WTC11 (cell line): ENCODE measurements around the gene REPIN1. TPM values are rescaled to one million over a fixed set of nuclear protein-coding genes. Genes with fewer than 3 reads are reported as not detected.

Experiments used
- ATAC-seq: fragments of 200-7000 bp; cut with Tn5 transposase; 2 replicates; pipeline ENCODE4 v1.10.0; 2021; ENCODE audit warnings: mild to moderate bottlenecking, moderate library complexity
- CTCF ChIA-PET: fragments of 300-600 bp; sonication (Branson Sonifier 250); formaldehyde crosslinking; loops from one replicate; lab custom pipeline; 2021; ENCODE audit warnings: antibody characterized with exemption; lab: Charles Lee
- POLR2A ChIA-PET: fragments of 350-600 bp; sonication (Branson Sonifier 250); formaldehyde crosslinking; loops from one replicate; lab custom pipeline; 2021; ENCODE audit warnings: antibody characterized with exemption; lab: Charles Lee
- DNase-seq: peaks from one replicate; pipeline ENCODE4 v3.0.0; 2021; ENCODE audit warnings: low spot score
- H3K27ac Mint-ChIP-seq: 2 replicates; pipeline ENCODE4 v1.8.0; 2021; ENCODE audit warnings: mixed read lengths
- H3K27me3 Mint-ChIP-seq: 2 replicates; pipeline ENCODE4 v1.8.0; 2021; ENCODE audit warnings: low read depth, mild to moderate bottlenecking, moderate library complexity, mixed read lengths
- H3K36me3 Mint-ChIP-seq: 2 replicates; pipeline ENCODE4 v1.8.0; 2021; ENCODE audit warnings: mixed read lengths
- H3K4me1 Mint-ChIP-seq: 2 replicates; pipeline ENCODE4 v1.8.0; 2022; ENCODE audit warnings: mixed read lengths
- H3K4me3 Mint-ChIP-seq: 2 replicates; pipeline ENCODE4 v1.8.0; 2021; ENCODE audit warnings: mild to moderate bottlenecking, moderate library complexity, mixed read lengths
- H3K9me3 Mint-ChIP-seq: 2 replicates; pipeline ENCODE4 v1.8.0; 2021; ENCODE audit warnings: mixed read lengths
- ARID4B ChIP-seq: sonication (generic); formaldehyde crosslinking; IDR thresholded peaks from 2 replicates; pipeline ENCODE4 v1.8.0; 2023; ENCODE audit warnings: missing genetic modification reagents, mild to moderate bottlenecking, borderline replicate concordance
- CBFB ChIP-seq: sonication (generic); formaldehyde crosslinking; IDR thresholded peaks from 2 replicates; pipeline ENCODE4 v1.8.1; 2022; ENCODE audit warnings: mild to moderate bottlenecking, low read depth, missing genetic modification reagents
- CTCF ChIP-seq: fragments of 200-600 bp; IDR thresholded peaks from 2 replicates; pipeline ENCODE4 v1.8.0; 2022; ENCODE audit warnings: antibody characterized with exemption
- ESRRA ChIP-seq: sonication (generic); formaldehyde crosslinking; IDR thresholded peaks from 2 replicates; pipeline ENCODE4 v1.8.1; 2022; ENCODE audit warnings: mild to moderate bottlenecking, missing genetic modification reagents, borderline replicate concordance
- FOXJ3 ChIP-seq: sonication (generic); formaldehyde crosslinking; IDR thresholded peaks from 2 replicates; pipeline ENCODE4 v1.9.0; 2021; ENCODE audit warnings: missing genetic modification reagents, mild to moderate bottlenecking, borderline replicate concordance
- GTF2I ChIP-seq: fragments of 250-450 bp; sonication (Bioruptor Pico); conservative IDR thresholded peaks from 2 replicates; pipeline ENCODE4 v1.4.0; 2021; ENCODE audit warnings: mild to moderate bottlenecking
- JAZF1 ChIP-seq: fragments of 250-450 bp; sonication (Bioruptor Pico); IDR thresholded peaks from 2 replicates; pipeline ENCODE4 v1.9.0; 2021; ENCODE audit warnings: moderate library complexity, mild to moderate bottlenecking, inconsistent platforms
- JUN ChIP-seq: sonication (generic); formaldehyde crosslinking; IDR thresholded peaks from 2 replicates; pipeline ENCODE4 v1.8.0; 2023; ENCODE audit warnings: mild to moderate bottlenecking, missing genetic modification reagents
- KAT7 ChIP-seq: sonication (generic); formaldehyde crosslinking; IDR thresholded peaks from 2 replicates; pipeline ENCODE4 v1.8.1; 2023; ENCODE audit warnings: missing genetic modification reagents, mild to moderate bottlenecking, borderline replicate concordance
- NFYB ChIP-seq: sonication (generic); formaldehyde crosslinking; conservative IDR thresholded peaks from 2 replicates; pipeline ENCODE4 v1.8.0; 2022; ENCODE audit warnings: low read depth, missing genetic modification reagents
- NR1H2 ChIP-seq: sonication (generic); formaldehyde crosslinking; IDR thresholded peaks from 2 replicates; pipeline ENCODE4 v1.9.0; 2021; ENCODE audit warnings: mild to moderate bottlenecking, moderate library complexity, missing genetic modification reagents
- STAT6 ChIP-seq: sonication (generic); formaldehyde crosslinking; conservative IDR thresholded peaks from 2 replicates; pipeline ENCODE4 v1.8.1; 2023; ENCODE audit warnings: mild to moderate bottlenecking, low read depth, missing genetic modification reagents, moderate library complexity
- ZNF121 ChIP-seq: sonication (generic); formaldehyde crosslinking; IDR thresholded peaks from 2 replicates; pipeline ENCODE4 v1.8.0; 2023; ENCODE audit warnings: missing genetic modification reagents
- ZNF138 ChIP-seq: sonication (generic); formaldehyde crosslinking; conservative IDR thresholded peaks from 2 replicates; pipeline ENCODE4 v1.8.1; 2022; ENCODE audit warnings: mild to moderate bottlenecking, moderate library complexity, missing genetic modification reagents
- ZNF232 ChIP-seq: sonication (generic); formaldehyde crosslinking; IDR thresholded peaks from 2 replicates; pipeline ENCODE4 v1.8.0; 2022; ENCODE audit warnings: mild to moderate bottlenecking, missing genetic modification reagents
- ZNF263 ChIP-seq: sonication (generic); formaldehyde crosslinking; IDR thresholded peaks from 2 replicates; pipeline ENCODE4 v1.8.1; 2022; ENCODE audit warnings: low read depth, mild to moderate bottlenecking, moderate library complexity, missing genetic modification reagents
- total RNA-seq: library from RNA; stranded (reverse); gene quantifications from 3 replicates; pipeline ENCODE4 v1.2.3, GENCODE V29; 2021
- TF ChIP-seq, protein P1 (sequence below): sonication (generic); formaldehyde crosslinking; IDR thresholded peaks from 2 replicates; pipeline ENCODE4 v1.8.0; 2023; ENCODE audit warnings: mild to moderate bottlenecking, missing genetic modification reagents
- TF ChIP-seq, protein P2 (sequence below): sonication (generic); formaldehyde crosslinking; IDR thresholded peaks from 2 replicates; pipeline ENCODE4 v1.8.0; 2022; ENCODE audit warnings: mild to moderate bottlenecking, missing genetic modification reagents
- TF ChIP-seq, protein P3 (sequence below): sonication (generic); formaldehyde crosslinking; IDR thresholded peaks from 2 replicates; pipeline ENCODE4 v1.8.1; 2022; ENCODE audit warnings: missing genetic modification reagents, borderline replicate concordance

REPIN1 gene
- total RNA-seq, 1 experiment from 2014 or later = 130 TPM

- Mint-ChIP-seq H3K36me3 (peaks cover 6% of the 10 kb centered on the region), H3K27ac (peak overlapping the region; percentile 99), H3K4me1 (peaks cover 81% of the 10 kb centered on the region), H3K27me3 (no peaks in the 10 kb centered on the region), H3K9me3 (no peaks in the 10 kb centered on the region), H3K4me3 (peak overlapping the region; percentile 42)
- DNase-seq (peak; percentile 65), ATAC-seq (peak; percentile 54)
- POLR2A ChIA-PET = interaction anchor here (0.5 to 6.5 kb wide), 10 partner anchors 9 to 1697 kb away, joined by 4 to 50 read pairs (median 6); partner anchors contain the start of gene REPIN1
- CTCF ChIA-PET = interaction anchor here (0.5 to 4.5 kb wide), 8 partner anchors 13 to 629 kb away, joined by 3 to 33 read pairs (median 6); partner anchors contain the start of gene ZNF467
- TF ChIP-seq NFYB (CRISPR knock-in tag) (no peak), STAT6 (CRISPR knock-in tag) (no peak), FOXJ3 (CRISPR knock-in tag) (no peak), JUN (CRISPR knock-in tag) (no peak), ZNF138 (CRISPR knock-in tag) (no peak), CBFB (CRISPR knock-in tag) (no peak), KAT7 (CRISPR knock-in tag) (no peak), GTF2I (no peak; the same call in 1 of the 2 replicates), ESRRA (no peak), ZNF121 (CRISPR knock-in tag) (no peak), ARID4B (peak; percentile 46; the same call in 1 of the 2 replicates), ZNF232 (no peak), ZNF263 (CRISPR knock-in tag) (no peak), NR1H2 (no peak), CTCF (no peak), JAZF1 (CRISPR knock-in tag) (no peak)
- TF ChIP-seq, protein P1, sequence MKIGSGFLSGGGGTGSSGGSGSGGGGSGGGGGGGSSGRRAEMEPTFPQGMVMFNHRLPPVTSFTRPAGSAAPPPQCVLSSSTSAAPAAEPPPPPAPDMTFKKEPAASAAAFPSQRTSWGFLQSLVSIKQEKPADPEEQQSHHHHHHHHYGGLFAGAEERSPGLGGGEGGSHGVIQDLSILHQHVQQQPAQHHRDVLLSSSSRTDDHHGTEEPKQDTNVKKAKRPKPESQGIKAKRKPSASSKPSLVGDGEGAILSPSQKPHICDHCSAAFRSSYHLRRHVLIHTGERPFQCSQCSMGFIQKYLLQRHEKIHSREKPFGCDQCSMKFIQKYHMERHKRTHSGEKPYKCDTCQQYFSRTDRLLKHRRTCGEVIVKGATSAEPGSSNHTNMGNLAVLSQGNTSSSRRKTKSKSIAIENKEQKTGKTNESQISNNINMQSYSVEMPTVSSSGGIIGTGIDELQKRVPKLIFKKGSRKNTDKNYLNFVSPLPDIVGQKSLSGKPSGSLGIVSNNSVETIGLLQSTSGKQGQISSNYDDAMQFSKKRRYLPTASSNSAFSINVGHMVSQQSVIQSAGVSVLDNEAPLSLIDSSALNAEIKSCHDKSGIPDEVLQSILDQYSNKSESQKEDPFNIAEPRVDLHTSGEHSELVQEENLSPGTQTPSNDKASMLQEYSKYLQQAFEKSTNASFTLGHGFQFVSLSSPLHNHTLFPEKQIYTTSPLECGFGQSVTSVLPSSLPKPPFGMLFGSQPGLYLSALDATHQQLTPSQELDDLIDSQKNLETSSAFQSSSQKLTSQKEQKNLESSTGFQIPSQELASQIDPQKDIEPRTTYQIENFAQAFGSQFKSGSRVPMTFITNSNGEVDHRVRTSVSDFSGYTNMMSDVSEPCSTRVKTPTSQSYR (CRISPR knock-in tag) = 0 out of 2 replicates have a peak, but pooled peaks have one; percentile 17
- TF ChIP-seq, protein P2, sequence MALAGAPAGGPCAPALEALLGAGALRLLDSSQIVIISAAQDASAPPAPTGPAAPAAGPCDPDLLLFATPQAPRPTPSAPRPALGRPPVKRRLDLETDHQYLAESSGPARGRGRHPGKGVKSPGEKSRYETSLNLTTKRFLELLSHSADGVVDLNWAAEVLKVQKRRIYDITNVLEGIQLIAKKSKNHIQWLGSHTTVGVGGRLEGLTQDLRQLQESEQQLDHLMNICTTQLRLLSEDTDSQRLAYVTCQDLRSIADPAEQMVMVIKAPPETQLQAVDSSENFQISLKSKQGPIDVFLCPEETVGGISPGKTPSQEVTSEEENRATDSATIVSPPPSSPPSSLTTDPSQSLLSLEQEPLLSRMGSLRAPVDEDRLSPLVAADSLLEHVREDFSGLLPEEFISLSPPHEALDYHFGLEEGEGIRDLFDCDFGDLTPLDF (CRISPR knock-in tag) = no peak
- TF ChIP-seq, protein P3, sequence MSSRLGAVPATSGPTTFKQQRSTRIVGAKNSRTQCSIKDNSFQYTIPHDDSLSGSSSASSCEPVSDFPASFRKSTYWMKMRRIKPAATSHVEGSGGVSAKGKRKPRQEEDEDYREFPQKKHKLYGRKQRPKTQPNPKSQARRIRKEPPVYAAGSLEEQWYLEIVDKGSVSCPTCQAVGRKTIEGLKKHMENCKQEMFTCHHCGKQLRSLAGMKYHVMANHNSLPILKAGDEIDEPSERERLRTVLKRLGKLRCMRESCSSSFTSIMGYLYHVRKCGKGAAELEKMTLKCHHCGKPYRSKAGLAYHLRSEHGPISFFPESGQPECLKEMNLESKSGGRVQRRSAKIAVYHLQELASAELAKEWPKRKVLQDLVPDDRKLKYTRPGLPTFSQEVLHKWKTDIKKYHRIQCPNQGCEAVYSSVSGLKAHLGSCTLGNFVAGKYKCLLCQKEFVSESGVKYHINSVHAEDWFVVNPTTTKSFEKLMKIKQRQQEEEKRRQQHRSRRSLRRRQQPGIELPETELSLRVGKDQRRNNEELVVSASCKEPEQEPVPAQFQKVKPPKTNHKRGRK (CRISPR knock-in tag) = no peak
Observed at GRCh38 chr7:150401861-150402631, 33.4 kb downstream of the REPIN1 start.
